ENCODE measurements around the gene RPL32. TPM values are rescaled to one million over a fixed set of nuclear protein-coding genes. Genes with fewer than 3 reads are reported as not detected.
"Not testable (repeated sequence)": the region's sequence is repeated elsewhere in the genome, so short reads cannot be mapped to it uniquely, and the experiment has no call there.

Gene RPL32
- total RNA-seq, 1 donor, result 1,353 TPM

- no peak for DNase-seq (ENCODE audit: low read depth)
- no peak for TF ChIP-seq CTCF (IDR thresholded peaks at IDR 0.05; ENCODE audit: insufficient read depth, low read length)
- H3K4me3 ChIP-seq (ENCODE audit: low read depth, low read length), result no peak overlapping the region
Measured at GRCh38 chr3:12852201-12852600, 10.8 kb upstream of the RPL32 start.

- H3K4me3 ChIP-seq (ENCODE audit: low read depth, low read length), result no peak overlapping the region
- TF ChIP-seq CTCF (IDR thresholded peaks at IDR 0.05; ENCODE audit: insufficient read depth, low read length), result no peak
- no peak for DNase-seq (ENCODE audit: low read depth)
Measured at GRCh38 chr3:12845811-12846210, 4.4 kb upstream of the RPL32 start.

- DNase-seq (ENCODE audit: low read depth), result no peak
- H3K4me3 ChIP-seq (ENCODE audit: low read depth, low read length), result no peak overlapping the region
- no peak for TF ChIP-seq CTCF (IDR thresholded peaks at IDR 0.05; ENCODE audit: insufficient read depth, low read length)
Measured at GRCh38 chr3:12842469-12842868, 1.1 kb upstream of the RPL32 start.

GRCh38 chr3:12841970-12842328 is 584 bp upstream of the RPL32 start:
- DNase-seq (ENCODE audit: low read depth), result no peak
- TF ChIP-seq CTCF (IDR thresholded peaks at IDR 0.05; ENCODE audit: insufficient read depth, low read length), result no peak
- no peak overlapping the region for H3K4me3 ChIP-seq (ENCODE audit: low read depth, low read length)

GRCh38 chr3:12840591-12841148 is 695 bp downstream of the RPL32 start:
- TF ChIP-seq CTCF (IDR thresholded peaks at IDR 0.05; ENCODE audit: insufficient read depth, low read length), result no peak
- no peak for DNase-seq (ENCODE audit: low read depth)
- H3K4me3 ChIP-seq (ENCODE audit: low read depth, low read length), result peak overlapping the region; percentile 80

GRCh38 chr3:12840148-12840547 is 1.2 kb downstream of the RPL32 start:
- peak overlapping the region; percentile 80 for H3K4me3 ChIP-seq (ENCODE audit: low read depth, low read length)
- DNase-seq (ENCODE audit: low read depth), result not testable (repeated sequence)

GRCh38 chr3:12839156-12839946 is 2.0 kb downstream of the RPL32 start:
- peak overlapping the region; percentile 80 for H3K4me3 ChIP-seq (ENCODE audit: low read depth, low read length)
- no peak for TF ChIP-seq CTCF (IDR thresholded peaks at IDR 0.05; ENCODE audit: insufficient read depth, low read length)
- DNase-seq (ENCODE audit: low read depth), result no peak
